Esophagus muscularis mucosa (tissue), 4 donors: ENCODE data around the gene GLT8D2.

Experiments
- EP300 ChIP-seq: sonication (generic); formaldehyde crosslinking; IDR thresholded peaks from one replicate; pipeline ENCODE4 v1.6.1; 2017; ENCODE audit warnings: antibody characterized with exemption
- POLR2A ChIP-seq: fragments of 450-650 bp; IDR thresholded peaks from one replicate; pipeline ENCODE4 v1.6.1; 2017; ENCODE audit warnings: antibody characterized with exemption, moderate library complexity, mild to moderate bottlenecking, low read depth
- POLR2AphosphoS5 ChIP-seq, 2 donors: sonication (generic); formaldehyde crosslinking; IDR thresholded peaks; one replicate each; pipeline ENCODE4 v1.6.1; 2017; ENCODE audit warnings: antibody characterized with exemption in 2 of 2
- TF ChIP-seq, protein P1 (sequence below), 3 experiments: fragments of 200-600 bp in 2 of 3; fragments of 450-650 bp in 1 of 3; sonication (generic) in 2 of 3; IDR thresholded peaks; one replicate each; pipeline ENCODE4 v1.5.1; 2017 to 2019; ENCODE audit warnings: antibody characterized with exemption in 3 of 3, mild to moderate bottlenecking in 2 of 3, moderate library complexity in 1 of 3

DNA sequence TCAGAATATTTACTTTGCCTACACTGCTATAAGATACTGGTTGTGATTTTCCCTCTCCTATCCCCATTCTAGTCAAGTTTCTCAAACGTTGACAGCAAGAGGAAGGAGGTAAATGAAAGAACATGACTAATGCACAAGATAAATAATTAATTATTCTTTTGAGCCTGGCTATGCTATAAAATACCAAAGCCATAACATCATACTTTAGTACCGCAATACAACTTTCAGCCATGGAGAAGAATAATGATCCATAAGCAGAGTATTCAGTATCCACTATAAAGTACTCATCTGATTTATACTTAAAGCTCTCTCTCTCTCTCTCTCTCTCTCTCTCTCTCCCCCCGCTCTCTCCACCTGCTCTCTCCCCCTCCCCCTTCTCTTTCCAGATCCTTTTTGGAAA is 43.1 kb downstream of the GLT8D2 start:
- TF ChIP-seq, protein P1, sequence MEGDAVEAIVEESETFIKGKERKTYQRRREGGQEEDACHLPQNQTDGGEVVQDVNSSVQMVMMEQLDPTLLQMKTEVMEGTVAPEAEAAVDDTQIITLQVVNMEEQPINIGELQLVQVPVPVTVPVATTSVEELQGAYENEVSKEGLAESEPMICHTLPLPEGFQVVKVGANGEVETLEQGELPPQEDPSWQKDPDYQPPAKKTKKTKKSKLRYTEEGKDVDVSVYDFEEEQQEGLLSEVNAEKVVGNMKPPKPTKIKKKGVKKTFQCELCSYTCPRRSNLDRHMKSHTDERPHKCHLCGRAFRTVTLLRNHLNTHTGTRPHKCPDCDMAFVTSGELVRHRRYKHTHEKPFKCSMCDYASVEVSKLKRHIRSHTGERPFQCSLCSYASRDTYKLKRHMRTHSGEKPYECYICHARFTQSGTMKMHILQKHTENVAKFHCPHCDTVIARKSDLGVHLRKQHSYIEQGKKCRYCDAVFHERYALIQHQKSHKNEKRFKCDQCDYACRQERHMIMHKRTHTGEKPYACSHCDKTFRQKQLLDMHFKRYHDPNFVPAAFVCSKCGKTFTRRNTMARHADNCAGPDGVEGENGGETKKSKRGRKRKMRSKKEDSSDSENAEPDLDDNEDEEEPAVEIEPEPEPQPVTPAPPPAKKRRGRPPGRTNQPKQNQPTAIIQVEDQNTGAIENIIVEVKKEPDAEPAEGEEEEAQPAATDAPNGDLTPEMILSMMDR (IDR thresholded peaks at IDR 0.05): no peak
- no peak for TF ChIP-seq POLR2AphosphoS5 (IDR thresholded peaks at IDR 0.05)
- TF ChIP-seq EP300: no peak
- no peak for TF ChIP-seq POLR2A
